PC-3 (cell line): Measurements from ENCODE around the gene ZNF682. TPM values are rescaled to one million over a fixed set of nuclear protein-coding genes. Genes with fewer than 3 reads are reported as not detected.
A peak's percentile ranks its signal among the peaks of the same experiment; 100 is the strongest.
"Not testable (repeated sequence)": the region's sequence is repeated elsewhere in the genome, so short reads cannot be mapped to it uniquely, and the experiment has no call there.

Source experiments
- ATAC-seq: fragments of 200-7000 bp; cut with Tn5 transposase; 2 replicates; pipeline ENCODE4 v1.9.1; 2020; ENCODE audit warnings: mild to moderate bottlenecking, moderate library complexity
- BruUV-seq: library from RNA; stranded (reverse); fragments of 400-500 nt; replicated peaks from 2 replicates; lab custom pipeline; 2021; lab: Mats Ljungman, UMichigan
- CTCF ChIA-PET: fragments of 300-600 bp; sonication (Branson Sonifier 250); formaldehyde crosslinking; loops from one replicate; lab custom pipeline; 2022; ENCODE audit warnings: antibody characterized with exemption; lab: Charles Lee
- POLR2A ChIA-PET: fragments of 300-600 bp; sonication (Branson Sonifier 250); formaldehyde crosslinking; loops from one replicate; lab custom pipeline; 2022; ENCODE audit warnings: antibody characterized with exemption; ENCODE audit not compliant: unreplicated experiment; lab: Charles Lee
- DNase-seq: peaks from one replicate; pipeline ENCODE4 v3.0.0-alpha.2; 2015
- H2AFZ ChIP-seq: fragments of 300-600 bp; sonication (generic); 2 replicates; pipeline ENCODE4 v1.6.0; 2016; ENCODE audit warnings: antibody characterized with exemption, low read length
- H3F3A ChIP-seq: fragments of 300-600 bp; sonication (generic); one replicate; pipeline ENCODE4 v1.6.0; 2017; ENCODE audit warnings: antibody characterized with exemption, low read length, control low read depth, mild to moderate bottlenecking; ENCODE audit not compliant: unreplicated experiment
- H3K27ac ChIP-seq: fragments of 300-600 bp; sonication (generic); 2 replicates; pipeline ENCODE4 v1.5.1; 2016; ENCODE audit warnings: mild to moderate bottlenecking, low read length
- H3K27me3 ChIP-seq: fragments of 300-600 bp; sonication (generic); 2 replicates; pipeline ENCODE4 v1.6.1; 2016; ENCODE audit warnings: low read length, mixed read lengths
- H3K36me3 ChIP-seq: fragments of 300-600 bp; sonication (generic); 2 replicates; pipeline ENCODE4 v1.6.1; 2016; ENCODE audit warnings: low read depth, mixed run types, low read length, mixed read lengths
- H3K4me1 ChIP-seq: fragments of 300-600 bp; sonication (generic); 2 replicates; pipeline ENCODE4 v1.5.1; 2016; ENCODE audit warnings: low read length; ENCODE audit not compliant: insufficient read depth
- H3K4me2 ChIP-seq: fragments of 300-600 bp; sonication (generic); 2 replicates; pipeline ENCODE4 v1.6.0; 2016; ENCODE audit warnings: low read length
- H3K4me3 ChIP-seq: fragments of 300-600 bp; sonication (generic); 2 replicates; pipeline ENCODE4 v1.5.1; 2016; ENCODE audit warnings: mild to moderate bottlenecking, low read length, mixed read lengths
- H3K79me2 ChIP-seq: fragments of 300-600 bp; sonication (generic); 2 replicates; pipeline ENCODE4 v1.6.1; 2017; ENCODE audit warnings: low read length, mixed read lengths
- H3K9ac ChIP-seq: fragments of 300-600 bp; sonication (generic); 2 replicates; pipeline ENCODE4 v1.6.0; 2016; ENCODE audit warnings: mild to moderate bottlenecking, low read length
- H3K9me2 ChIP-seq: fragments of 300-600 bp; sonication (generic); replicated peaks from 2 replicates; pipeline ENCODE4 v1.6.1; 2016; ENCODE audit warnings: mixed run types, low read length, mixed read lengths
- H3K9me3 ChIP-seq: fragments of 300-600 bp; sonication (generic); 2 replicates; pipeline ENCODE4 v1.6.1; 2016; ENCODE audit warnings: low read length, mixed read lengths
- H4K20me1 ChIP-seq: fragments of 300-600 bp; sonication (generic); 2 replicates; pipeline ENCODE4 v1.6.1; 2016; ENCODE audit warnings: low read length, mixed read lengths
- EZH2 ChIP-seq: fragments of 300-600 bp; sonication (generic); IDR thresholded peaks from one replicate; pipeline ENCODE4 v1.6.1; 2017; ENCODE audit warnings: antibody characterized with exemption, mild to moderate bottlenecking, low read length; ENCODE audit not compliant: unreplicated experiment
- EZH2phosphoT487 ChIP-seq: fragments of 300-600 bp; sonication (generic); IDR thresholded peaks from 2 replicates; pipeline ENCODE4 v1.6.1; 2018; ENCODE audit warnings: mild to moderate bottlenecking, antibody characterized with exemption, low read length, borderline replicate concordance
- intact Hi-C: fragments of 100-400 bp; cut with micrococcal nuclease; formaldehyde crosslinking; loops from 2 replicates; pipeline ENCODE4 v1.9.0; 2023
- total RNA-seq: library from RNA; depleted of rRNA; stranded (reverse); fragments of >200 nt; gene quantifications from 2 replicates; pipeline ENCODE4 v1.2.3, GENCODE V29; 2014
- TF ChIP-seq, protein P1 (sequence below): fragments of 300-600 bp; sonication (generic); conservative IDR thresholded peaks from 2 replicates; pipeline ENCODE4 v1.5.1; 2017; ENCODE audit warnings: antibody characterized with exemption, low read depth, mild to moderate bottlenecking, low read length

Gene ZNF682
- total RNA-seq, 1 experiment from 2014 or later, result 3.5 TPM

GRCh38 chr19:20051841-20052768 lies 12.8 kb upstream of the ZNF682 start:
- Histone ChIP-seq H3K9me2 (no peaks in the 10 kb centered on the region), H3K9me3 (peaks cover 15% of the 10 kb centered on the region; the same call in 1 of the 2 replicates), H3K27me3 (no peaks in the 10 kb centered on the region), H3F3A (no peaks in the 10 kb centered on the region), H3K36me3 (no peaks in the 10 kb centered on the region; the same call in 1 of the 2 replicates), H3K4me1 (no peaks in the 10 kb centered on the region), H3K27ac (no peak overlapping the region), H2AFZ (peak overlapping the region; percentile 53; the same call in 1 of the 2 replicates), H3K4me2 (peak overlapping the region; percentile 34), H3K9ac (no peak overlapping the region), H4K20me1 (no peaks in the 10 kb centered on the region), H3K4me3 (peak overlapping the region; percentile 50), H3K79me2 (no peaks in the 10 kb centered on the region)
- intact Hi-C loops, result no loop called here
- ChIA-PET POLR2A (no interaction called here), CTCF (no interaction called here)
- ATAC-seq, result peak; percentile 18; the same call in 1 of the 2 replicates
- peak; percentile 49 for DNase-seq
- no peak for TF ChIP-seq EZH2
- TF ChIP-seq EZH2phosphoT487, result no peak
- TF ChIP-seq, protein P1, sequence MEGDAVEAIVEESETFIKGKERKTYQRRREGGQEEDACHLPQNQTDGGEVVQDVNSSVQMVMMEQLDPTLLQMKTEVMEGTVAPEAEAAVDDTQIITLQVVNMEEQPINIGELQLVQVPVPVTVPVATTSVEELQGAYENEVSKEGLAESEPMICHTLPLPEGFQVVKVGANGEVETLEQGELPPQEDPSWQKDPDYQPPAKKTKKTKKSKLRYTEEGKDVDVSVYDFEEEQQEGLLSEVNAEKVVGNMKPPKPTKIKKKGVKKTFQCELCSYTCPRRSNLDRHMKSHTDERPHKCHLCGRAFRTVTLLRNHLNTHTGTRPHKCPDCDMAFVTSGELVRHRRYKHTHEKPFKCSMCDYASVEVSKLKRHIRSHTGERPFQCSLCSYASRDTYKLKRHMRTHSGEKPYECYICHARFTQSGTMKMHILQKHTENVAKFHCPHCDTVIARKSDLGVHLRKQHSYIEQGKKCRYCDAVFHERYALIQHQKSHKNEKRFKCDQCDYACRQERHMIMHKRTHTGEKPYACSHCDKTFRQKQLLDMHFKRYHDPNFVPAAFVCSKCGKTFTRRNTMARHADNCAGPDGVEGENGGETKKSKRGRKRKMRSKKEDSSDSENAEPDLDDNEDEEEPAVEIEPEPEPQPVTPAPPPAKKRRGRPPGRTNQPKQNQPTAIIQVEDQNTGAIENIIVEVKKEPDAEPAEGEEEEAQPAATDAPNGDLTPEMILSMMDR, result no peak
- no TSS peak for BruUV-seq

DNA sequence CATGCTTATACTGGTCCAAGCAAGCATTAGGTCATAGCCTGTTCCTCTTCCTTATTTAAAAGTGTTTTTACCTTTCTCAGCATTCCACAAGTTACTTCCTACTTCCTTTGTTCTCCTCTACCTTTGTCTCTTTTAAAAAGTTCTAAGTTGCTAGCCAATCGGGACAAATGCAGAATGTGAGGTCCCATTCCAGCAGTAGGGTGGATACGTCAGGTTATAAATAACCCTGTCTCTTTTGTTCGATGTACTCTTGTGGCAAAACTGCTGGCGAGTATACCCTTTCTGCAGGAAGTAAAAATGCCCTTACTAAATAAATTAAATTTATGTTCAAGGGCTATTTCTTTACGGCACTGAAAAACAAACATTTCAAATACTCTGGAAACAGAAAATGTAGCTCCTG lies 6.4 kb upstream of the ZNF682 start:
- H3K36me3 ChIP-seq, H3K79me2 ChIP-seq, H4K20me1 ChIP-seq, POLR2A ChIA-PET, H3K9ac ChIP-seq, CTCF ChIA-PET, H3F3A ChIP-seq, H3K27me3 ChIP-seq, intact Hi-C loops, H3K4me1 ChIP-seq, H3K4me2 ChIP-seq, ATAC-seq, BruUV-seq, DNase-seq, H3K27ac ChIP-seq, H2AFZ ChIP-seq, H3K4me3 ChIP-seq, H3K9me2 ChIP-seq: not testable (repeated sequence)
- peaks cover 14% of the 10 kb centered on the region; the same call in 1 of the 2 replicates for H3K9me3 ChIP-seq

DNA sequence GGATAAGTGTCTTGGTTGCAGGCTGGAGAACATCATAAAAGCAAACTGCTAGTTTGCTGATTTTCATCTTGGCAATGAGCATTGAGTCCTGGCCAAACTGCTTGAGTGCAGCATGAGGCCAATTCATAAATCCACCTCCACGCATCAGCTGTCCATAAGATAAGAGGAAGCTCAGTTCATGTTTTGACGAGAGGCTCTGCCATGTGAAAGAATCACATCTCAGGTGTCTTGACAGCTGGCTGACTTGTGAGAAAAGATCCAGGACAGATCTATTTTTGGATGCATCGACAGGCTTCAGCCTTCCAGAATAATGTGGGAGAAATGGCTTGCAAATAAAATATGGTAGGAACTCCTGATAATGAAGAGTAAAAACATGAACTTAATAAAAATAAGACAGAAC lies 5.4 kb upstream of the ZNF682 start:
- Histone ChIP-seq H3K9me2 (no peaks in the 10 kb centered on the region), H3K9ac (no peak overlapping the region), H3K36me3 (no peaks in the 10 kb centered on the region), H4K20me1 (no peaks in the 10 kb centered on the region), H3K79me2 (no peaks in the 10 kb centered on the region), H2AFZ (no peak overlapping the region), H3K4me3 (no peak overlapping the region), H3K9me3 (peaks cover 14% of the 10 kb centered on the region; the same call in 1 of the 2 replicates), H3K27ac (no peak overlapping the region), H3K4me2 (no peak overlapping the region), H3F3A (no peaks in the 10 kb centered on the region), H3K27me3 (no peaks in the 10 kb centered on the region), H3K4me1 (no peaks in the 10 kb centered on the region)
- POLR2A ChIA-PET, result no interaction called here
- intact Hi-C loops, result no loop called here
- DNase-seq, result no peak
- no TSS peak for BruUV-seq
- CTCF ChIA-PET, result no interaction called here
- TF ChIP-seq EZH2, result no peak
- TF ChIP-seq, protein P1, result no peak
- TF ChIP-seq EZH2phosphoT487, result no peak
- ATAC-seq, result no peak
